HL-60/S4 treated with phorbol 12-myristate 13-acetate at 8.2 ng/mL for 4 days and 3 days (cell line): ENCODE data around the gene NPIPB2.

ENCODE experiments used
- in situ Hi-C: fragments of 300-500 bp; cut with MboI; formaldehyde crosslinking; loops from 2 replicates; pipeline ENCODE4 v1.15.0; 2022; ENCODE audit warnings: low sequenced_read_pairs

Gene NPIPB2

DNA sequence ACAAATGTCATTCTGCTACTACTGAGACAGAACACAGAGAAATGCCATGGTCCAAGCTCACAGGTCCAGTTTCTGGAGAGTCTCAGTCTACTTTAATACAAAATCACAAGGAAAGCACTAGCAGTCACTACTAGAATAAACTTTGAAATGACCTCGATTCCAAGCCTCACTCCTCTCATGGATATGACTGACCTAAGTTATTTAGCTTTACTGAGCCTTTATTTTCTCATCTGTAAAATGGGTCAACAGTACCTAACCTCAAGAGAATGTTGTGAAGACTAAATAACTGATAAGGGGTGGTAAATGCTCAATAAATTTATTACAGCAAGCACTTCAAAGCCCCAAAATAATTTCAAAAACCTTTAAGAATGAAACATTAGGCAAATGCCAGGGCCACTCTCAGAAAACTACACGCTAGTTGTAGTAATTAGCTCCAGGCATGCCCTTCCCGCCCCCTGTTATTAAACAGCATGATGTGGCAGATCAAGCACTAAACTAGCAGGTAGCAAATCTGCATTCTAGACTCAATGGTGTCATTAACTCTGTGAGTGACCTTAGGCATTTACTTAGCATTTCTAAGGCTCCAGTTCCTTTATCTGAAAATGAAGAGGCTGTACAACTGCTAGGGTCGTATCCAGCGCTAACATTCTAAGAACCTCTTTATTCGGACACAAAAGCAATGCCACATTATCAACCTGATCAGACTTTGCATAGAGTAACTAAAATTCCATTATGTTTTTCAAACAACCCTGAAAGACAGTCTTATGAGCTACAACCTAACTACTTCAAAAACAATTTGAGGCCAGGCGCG lies 34.5 kb downstream of the NPIPB2 start:
- in situ Hi-C loops, result no loop called here

- in situ Hi-C loops, result no loop called here
Observed at GRCh38 chr16:11903906-11904305, 37.9 kb downstream of the NPIPB2 start.

DNA sequence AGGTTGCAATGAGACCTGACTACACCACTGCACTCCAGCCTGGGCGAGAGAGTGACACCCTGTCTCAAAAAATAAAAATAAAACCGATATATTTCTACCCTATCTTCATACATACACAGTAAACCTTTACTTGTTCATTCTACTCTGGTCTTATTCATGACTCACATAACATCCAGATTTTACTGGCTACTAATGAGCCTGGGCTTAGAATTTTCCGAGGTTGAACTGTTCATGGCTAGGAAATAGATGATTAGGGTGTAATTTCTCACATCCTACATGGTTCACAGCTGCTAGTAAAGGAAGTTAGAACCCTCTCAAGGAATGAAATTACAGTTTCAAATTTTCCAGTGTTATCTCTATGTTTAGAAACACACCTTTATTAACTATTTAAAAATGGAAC lies 40.8 kb downstream of the NPIPB2 start:
- in situ Hi-C loops, result no loop called here

DNA sequence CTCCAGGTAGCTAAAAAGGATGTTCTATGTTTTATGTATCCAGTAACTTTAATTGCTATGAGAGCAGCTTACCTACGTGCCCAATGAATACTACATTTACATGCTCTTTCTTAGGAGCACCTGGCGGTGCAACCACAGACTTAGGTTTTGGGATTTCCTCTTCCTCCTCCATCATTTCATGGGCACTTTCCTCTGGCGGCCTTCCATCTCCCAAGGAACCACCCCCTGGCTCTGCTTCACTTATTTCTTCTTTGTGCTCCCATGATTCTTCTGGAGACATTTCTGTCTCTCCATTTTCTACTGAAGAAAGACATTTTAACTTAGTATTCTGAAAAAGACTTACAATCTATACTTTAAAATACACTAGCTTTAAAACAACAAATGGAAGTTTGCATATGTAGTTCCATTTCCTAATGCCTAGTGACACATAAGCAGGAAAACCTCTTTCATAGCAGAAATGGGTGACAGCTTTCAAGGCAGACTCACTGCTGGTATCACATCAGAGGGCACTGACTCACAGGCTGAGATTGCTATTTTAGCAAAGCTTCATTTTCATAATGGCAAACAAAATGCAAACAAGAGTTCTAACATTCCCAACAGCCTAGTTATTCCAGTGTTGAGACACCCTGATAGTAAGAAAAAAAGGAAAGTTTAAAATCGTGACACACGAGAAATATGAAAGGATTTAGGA lies 45.2 kb downstream of the NPIPB2 start:
- in situ Hi-C loops, result no loop called here

GRCh38 chr16:11893571-11893970 lies 48.3 kb downstream of the NPIPB2 start:
- in situ Hi-C loops, result no loop called here

- in situ Hi-C loops, result no loop called here
Observed at GRCh38 chr16:11892761-11893160, 49.1 kb downstream of the NPIPB2 start.

DNA sequence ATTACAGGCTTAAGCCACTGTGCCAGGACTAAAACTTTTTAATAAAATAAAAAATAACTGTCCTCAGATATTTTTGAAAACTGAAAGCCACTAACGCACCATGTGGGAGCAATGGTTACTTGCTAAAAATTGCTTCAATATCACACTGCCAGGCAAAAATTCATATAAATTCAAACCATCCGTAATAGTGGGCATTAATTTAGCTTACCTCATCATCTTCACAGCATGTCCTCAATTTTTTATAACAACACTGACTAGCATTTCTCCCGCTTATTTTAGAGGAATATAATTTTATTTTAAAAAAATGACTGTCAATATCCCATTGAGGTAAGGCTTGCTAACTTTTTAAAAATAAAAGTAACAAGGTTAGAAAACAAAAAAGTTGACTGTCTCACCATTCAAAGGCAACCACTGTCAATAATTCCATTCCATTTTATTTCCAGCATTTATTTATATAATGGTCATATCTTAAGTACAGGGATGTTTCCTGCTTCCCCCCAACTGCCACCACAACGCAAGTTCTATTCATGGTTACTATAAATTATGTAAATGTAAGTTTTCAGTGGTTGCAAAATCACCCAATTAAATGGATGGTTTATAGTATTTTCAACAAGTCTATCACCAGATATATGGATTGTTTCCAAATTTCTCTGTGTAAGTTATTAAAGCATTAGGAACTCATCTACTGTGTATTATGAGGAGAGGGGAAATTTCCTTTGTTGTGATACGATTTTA lies 51.4 kb downstream of the NPIPB2 start:
- in situ Hi-C loops, result no loop called here

GRCh38 chr16:11886881-11887280 lies 55.0 kb downstream of the NPIPB2 start:
- in situ Hi-C loops, result no loop called here

DNA sequence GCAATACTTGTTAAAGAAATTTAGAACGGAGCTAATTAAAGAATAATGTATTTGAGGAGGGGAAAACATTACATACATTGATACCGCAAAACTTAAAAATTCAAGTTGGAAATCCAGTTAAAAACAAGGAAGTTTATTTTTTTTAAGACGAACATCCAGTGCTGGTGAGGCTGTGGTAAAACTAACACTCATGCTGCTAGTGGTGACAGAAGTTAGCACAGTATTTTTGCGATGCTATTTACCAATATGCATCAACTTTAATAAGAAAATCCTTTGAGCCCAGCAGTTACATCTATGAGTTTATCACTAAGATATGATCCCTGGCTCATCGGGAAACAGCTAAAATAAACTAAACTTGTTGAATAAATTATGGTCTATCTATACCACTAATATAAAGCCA lies 57.8 kb downstream of the NPIPB2 start:
- in situ Hi-C loops, result no loop called here

DNA sequence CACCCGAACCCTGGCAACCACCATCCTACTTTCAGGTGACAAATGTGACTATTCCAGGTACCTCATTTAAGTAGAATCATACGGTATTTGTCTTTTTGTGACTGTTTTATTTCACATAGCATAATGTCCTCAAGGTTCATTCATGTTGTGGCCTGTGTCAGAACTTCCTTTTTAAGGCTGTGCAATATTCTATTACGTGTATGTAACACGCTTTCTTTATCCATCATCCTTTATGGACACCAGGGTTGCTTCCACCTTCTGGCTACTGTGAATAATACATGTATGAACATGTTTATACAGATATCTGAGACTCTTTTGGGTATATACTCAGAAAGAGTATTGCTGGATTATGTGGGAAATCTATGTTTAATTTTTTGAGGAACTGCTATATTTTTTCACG lies 61.8 kb downstream of the NPIPB2 start:
- in situ Hi-C loops, result no loop called here

DNA sequence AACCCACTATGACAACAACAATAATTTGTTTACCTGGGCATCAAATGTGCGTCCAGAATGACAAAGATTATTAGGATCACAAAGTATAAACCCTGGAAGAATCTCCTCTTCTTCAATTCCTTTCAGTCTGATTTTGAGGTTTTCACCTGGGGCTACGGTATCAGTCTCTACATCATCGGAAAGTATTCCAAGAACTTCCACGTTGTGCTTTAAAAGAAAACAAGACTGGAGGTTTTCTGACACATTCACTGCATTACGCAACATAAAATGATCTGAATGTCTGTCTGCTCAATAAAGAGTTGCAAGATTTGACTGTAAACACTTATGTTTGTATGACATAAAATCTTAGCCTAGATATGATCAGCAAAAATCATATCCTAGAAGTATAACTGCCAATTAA lies 64.5 kb downstream of the NPIPB2 start:
- in situ Hi-C loops, result no loop called here
